Measurements from ENCODE around the gene ATG101.

Gene ATG101

DNA sequence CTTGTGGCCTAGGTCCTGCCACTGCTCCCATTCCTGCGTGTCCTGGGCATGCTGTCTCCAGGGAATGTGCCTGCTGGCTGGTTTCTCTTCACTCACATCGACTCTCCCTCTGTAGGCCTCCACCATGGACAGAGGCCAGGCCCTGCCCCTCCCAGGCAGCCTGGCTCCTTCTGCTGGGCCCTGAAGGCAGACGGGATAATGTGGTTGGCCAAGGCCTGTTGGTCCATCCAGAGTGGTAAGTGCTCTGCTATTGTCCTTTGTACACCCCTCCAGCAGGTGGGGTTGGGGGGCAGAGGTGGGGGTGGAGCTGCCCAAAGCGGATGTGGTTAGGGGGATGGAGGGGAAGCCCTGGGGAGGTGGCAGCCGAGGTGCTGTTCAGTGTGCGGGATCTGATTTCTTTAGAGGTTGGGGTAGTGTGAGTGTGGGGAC, 28.1 kb upstream of the ATG101 start:
- DNase-seq (ENCODE audit: insufficient read length, low spot score) (peak; percentile 73), FAIRE-seq (no peak)

DNA sequence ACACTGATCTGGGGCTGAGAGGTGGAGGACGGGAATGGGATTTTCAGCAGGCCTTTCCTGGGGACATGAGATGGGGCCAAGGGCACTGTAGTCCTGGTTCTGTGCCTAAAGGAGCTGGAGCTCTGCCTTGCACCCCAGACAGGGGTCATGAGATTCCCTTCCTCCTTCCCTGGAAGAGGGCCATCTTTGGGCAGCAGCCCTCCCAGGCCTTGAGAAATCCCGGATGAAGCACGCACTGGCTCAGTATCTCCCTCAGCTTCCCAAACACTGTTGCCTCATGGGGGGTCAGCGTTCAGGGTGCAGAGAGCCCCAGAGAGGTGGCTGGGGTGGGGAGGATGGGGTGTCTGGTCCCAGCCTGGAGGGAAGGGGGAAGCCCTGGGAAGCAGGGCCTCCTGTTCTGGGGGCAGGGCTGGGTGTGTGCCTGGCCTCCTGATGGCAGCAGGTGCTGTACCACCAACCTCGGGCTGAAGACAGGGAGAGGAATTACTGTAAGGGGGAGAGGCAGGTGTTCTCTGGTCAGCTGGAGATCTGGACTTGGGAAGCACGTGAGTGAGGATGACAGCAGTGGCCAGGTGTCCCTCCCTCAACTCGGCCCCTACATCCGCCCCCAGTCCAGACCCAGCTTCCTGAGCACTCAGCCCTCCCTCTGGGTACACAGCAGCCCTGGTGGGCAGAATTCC, 26.9 kb upstream of the ATG101 start:
- FAIRE-seq (no peak), DNase-seq (ENCODE audit: insufficient read length, low spot score) (no peak)

DNA sequence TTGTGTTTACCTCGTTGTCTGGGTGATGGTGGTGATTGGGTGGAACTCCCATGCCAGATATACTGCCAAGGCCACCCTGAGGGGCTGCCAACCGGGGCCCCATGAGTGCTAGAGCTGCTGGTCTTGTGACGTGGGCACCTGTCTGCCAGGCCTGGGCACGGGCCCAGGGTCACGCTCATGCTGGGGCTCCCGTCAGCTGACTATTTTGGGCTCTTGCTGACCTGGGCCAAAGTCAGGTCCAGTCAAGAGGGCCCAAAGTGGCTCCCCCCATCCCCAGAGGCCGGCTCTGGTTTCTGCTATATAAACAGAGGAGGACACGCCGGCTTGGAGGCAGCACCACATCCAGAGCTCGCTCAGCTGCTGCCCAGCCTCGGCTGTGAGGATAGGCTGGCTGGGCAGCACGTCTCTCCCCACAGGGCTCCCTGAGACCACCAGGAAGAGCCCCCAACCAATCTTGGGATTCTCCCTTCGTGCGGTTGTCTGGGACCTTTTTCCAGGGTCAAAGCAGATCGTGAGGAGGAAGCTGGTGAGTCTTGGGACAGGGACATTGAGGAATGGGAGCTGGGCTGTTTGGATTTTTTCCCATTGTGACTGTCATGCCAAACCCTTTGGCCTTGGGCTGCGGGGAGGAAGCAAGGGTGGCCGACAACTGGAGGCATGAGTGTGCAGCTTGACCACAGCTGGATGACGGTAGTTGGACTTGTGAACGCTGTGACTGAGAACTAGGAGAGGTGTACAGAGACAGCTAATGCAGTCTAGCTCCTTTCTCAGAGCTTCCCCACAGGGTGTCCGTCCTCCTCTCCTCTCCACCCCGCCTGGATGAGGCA, 26.2 kb upstream of the ATG101 start:
- no peak for DNase-seq (ENCODE audit: insufficient read length, low spot score)

DNA sequence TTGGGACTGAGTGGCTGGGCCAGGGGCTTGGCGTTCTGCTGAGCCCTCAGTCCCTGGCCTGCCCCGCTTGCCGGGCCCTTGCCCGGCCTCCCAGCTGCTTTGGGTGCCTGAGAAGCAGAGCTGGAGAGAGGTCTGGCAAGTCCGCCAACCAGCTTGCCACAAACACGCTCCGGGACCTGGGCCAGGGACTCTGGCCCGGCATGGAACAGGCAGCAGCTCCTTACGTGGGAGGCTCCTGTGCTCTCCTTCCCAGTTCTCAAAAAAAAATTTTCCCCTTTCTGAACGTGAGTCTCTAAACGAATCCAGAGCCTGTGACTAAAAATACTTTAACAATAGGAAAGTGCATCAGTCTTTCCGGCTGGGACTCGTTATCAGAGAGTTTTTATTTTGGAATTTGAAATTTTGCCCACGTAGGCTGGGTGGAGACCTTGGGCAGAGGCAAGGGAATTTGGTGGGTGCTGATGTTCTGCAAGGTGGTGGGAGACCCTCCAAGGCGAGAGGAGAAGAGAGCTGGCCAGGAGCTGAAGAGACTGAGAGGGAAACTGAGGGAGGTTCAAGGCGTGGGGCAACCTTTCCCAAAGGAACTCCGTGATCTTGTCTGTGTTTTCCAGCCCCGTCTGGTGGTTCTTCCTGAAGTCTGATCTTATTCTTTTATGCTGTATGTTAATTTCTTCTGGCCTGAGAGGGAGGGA, 25.3 kb upstream of the ATG101 start:
- DNase-seq (ENCODE audit: insufficient read length, low spot score) (no peak), FAIRE-seq (no peak)

More for the DNA sequence above, 26.2 kb upstream of the ATG101 start:
- no peak for FAIRE-seq

DNA sequence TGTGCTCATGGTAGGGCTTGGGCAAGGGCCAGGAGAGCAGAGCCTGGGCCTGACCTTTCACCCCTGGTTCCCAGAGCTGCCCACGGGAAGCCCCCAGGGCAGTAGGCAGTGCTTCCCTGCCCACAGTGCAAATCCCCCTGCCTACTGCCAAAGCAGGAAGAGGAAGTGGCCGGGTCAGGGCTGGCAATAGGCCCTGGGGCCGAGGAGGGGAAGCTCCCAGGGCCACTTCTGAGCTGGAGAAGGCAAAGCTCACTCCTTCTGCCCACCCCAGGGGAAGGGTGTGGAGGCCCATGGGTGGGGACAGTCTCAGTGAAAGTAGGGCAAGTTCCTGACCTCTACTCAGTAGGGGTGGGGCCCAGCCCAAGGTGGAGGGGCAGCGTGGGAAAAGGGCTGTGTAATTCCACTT, 24.0 kb upstream of the ATG101 start:
- DNase-seq (ENCODE audit: insufficient read length, low spot score): no peak
- no peak for FAIRE-seq

DNA sequence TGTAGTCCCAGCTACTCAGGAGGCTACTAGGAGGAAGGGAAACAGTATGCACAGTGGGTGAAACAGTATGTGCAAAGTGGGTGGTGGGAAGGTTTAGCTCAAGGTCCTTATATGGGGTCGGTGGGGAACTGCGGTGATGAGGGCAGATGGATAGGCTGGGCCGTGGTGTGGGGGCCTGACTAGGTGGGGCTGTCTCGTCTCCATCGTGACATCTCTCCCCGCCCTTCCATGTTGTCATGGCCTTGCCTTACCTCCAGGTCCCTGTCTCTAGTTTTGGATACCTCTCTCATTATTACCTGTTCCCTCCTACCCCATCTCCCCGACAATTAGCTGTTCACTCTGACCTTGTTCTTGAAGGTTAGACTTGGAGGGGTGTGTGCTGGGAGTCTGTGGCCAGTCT, 22.9 kb upstream of the ATG101 start:
- DNase-seq (ENCODE audit: insufficient read length, low spot score): no peak
- FAIRE-seq: no peak

DNA sequence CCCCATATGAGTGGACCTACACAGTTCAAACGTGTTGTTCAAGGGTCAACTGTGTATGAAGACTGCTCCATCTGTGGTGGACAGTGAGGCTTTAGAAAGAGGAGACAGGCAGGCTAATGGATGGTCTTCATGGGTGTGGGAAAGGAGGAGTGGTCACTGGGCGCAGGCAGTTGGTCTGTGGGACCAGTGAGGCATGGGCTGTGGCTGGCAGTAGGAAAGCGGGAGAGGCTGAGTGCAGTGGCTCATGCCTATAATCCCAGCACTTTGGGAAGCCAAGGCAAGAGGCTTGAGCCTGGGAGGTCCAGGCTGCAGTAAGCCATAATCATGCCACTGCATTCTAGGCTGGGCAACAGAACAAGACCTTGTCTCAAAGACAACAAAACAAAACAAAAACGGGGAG, 20.5 kb upstream of the ATG101 start:
- DNase-seq (ENCODE audit: insufficient read length, low spot score) (no peak), FAIRE-seq (no peak)

DNA sequence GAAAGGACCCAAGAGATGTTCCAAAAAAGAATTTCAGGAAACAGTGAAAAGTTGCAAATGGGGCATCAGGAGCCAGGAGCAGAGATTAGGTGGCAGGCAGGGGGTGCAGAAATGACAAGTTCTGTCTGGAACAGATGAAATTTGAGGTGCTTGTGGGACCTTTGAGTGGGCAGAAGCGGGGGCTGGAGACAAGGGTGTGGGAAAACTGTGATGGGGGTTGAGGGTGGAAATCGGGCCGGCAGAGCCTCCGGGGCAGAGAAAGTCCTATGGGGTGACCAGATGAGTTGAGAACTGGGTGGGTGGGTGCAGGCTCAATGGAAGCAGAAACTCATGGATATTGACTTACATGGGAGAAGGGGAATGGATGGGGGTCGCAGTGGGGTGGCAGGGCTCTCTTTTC, 20.1 kb upstream of the ATG101 start:
- FAIRE-seq: no peak

DNA sequence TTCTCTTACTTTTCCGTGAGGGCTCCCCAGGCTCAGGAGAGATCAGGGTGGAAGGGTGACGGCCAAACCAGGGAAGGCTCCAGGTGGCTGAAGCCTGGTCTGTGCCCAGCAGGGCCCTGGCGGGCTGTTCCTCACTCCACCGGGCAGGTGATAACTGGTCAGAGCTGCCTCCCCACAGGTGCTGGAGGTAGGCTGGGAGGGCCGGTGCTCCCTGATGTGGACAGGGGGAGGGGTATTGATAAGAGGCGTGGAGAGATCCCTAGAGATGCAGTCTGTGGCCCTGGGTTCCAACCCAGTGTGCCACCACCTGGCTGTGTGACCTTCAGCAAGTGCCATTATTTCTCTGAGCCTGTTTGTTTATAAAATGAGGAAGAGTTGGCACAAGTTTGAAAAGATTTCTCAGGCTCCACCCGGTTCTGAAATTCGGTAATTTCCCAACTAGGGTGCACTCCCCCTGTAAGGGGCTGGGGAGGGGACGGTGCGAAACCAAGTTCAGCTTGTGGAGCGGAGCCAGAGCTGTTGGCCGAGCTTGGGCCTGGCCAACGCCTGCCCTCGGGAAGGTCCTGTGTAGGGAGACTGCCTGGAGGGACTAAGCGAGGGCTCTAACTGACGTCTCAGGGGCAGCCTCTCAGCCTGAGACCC, 19.5 kb upstream of the ATG101 start:
- DNase-seq (ENCODE audit: insufficient read length, low spot score) (no peak), FAIRE-seq (peak; percentile 56)

More for the DNA sequence above, 20.1 kb upstream of the ATG101 start:
- DNase-seq (ENCODE audit: insufficient read length, low spot score): no peak

DNA sequence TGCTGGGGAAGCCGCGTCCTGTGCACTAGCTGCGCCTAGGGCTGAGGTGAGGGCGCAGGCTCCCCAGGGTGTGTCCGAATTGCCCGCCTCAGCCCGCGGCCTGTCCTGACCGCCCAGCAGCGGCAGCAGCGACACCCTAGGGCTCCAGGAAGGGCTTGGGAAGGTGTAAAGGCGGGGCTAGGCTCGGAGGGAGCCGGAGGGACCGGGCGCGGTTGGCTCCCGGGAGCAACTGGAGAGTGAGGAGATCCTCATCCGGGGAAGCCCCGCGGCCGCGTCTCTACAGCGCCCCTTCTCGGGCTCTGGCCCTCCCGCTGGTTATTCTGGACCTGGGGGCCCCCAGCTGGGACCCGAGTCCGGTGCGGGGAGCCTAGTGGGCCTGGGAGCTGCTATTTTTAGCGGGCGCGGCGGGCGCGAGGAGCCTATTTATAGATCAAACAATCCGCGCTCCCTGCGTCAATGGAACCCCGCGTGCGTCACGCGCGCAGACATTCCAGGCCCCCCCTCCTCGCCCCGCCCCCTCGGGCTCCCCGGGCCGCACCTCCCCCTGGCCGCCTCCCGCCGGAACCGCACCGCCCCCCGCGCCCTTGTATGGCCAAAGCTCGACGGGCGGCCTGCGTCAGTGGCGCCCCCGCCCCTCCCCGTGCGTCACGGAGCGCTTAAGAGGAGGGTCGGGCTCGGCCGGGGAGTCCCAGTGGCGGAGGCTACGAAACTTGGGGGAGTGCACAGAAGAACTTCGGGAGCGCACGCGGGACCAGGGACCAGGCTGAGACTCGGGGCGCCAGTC, 18.8 kb upstream of the ATG101 start, which contains the start of gene NR4A1:
TSS of gene NR4A1 (plus strand) at position 685 of the 784 bp plus-strand sequence. CDS start 2,887 bp downstream, outside the sequence.
- peak; percentile 94 for DNase-seq (ENCODE audit: insufficient read length, low spot score)
- FAIRE-seq: peak; percentile 94

DNA sequence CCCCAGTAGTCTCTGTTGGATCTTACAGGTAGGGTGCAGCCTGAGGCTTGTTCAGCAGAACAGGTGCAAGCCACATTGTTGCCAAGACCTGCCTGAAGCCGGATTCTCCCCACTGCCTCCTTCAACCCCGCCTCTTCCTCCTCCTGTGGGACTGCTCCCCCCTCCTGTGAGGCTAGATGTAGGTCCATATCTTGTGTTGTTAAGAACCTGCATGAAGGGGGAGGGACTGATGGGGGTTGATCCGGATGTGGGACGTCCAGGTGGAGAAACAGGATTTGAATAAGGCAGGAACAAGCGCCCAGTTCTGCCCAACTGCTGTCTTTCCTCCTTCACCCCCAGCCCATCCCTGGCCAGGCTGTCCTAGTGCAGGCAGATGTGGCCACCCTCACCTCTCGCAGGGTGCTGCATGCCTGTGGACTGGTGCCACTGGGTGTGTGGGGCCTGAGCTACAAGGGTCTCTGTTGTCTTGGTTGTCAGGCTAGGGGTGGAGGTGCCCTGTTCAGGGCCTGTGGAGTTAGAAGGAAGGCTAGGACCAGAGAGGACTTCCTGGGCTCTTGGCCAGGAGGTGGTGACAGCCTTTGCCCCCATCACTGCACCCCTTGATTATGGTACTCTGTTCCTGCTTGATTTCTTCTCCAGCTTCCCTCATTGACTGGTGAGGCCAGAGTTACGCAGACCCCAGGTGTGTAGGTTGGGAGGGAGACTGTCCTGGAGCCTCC, 17.2 kb upstream of the ATG101 start:
- DNase-seq (ENCODE audit: insufficient read length, low spot score) (no peak), FAIRE-seq (peak; percentile 8)

DNA sequence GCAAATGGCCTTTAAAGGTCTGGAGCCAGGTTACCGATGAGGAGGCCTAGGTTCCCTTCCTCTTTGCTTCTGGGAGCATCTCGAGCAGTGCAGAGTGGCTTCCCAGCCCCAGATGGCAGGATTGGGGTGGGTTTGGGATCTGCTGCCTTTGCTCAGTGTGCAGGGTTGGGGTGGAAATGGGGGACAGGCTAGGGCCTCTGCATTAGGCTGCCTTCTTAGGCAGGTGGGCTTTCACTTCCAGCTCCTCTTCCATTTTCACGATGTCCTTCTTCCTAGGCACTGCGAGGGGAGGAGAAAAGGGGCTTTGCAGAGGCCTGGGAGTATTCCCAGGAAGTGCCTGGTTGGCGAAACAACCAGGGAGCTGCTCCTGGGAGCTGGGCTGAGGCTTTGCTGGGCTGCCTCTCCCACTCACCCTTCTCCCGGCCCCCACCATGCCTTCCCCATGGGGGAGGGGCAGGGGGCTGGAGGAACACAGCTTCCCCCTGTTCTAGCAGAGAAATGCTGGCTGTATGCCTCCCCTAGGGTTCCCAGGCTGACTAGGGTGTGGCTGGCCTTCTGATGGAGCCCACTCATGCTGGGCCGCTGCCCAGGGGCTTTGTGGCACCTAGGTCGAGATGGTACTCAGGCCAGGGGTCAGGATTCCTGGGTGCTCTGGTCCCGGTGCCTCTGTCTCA, 16.1 kb upstream of the ATG101 start:
- no peak for FAIRE-seq

DNA sequence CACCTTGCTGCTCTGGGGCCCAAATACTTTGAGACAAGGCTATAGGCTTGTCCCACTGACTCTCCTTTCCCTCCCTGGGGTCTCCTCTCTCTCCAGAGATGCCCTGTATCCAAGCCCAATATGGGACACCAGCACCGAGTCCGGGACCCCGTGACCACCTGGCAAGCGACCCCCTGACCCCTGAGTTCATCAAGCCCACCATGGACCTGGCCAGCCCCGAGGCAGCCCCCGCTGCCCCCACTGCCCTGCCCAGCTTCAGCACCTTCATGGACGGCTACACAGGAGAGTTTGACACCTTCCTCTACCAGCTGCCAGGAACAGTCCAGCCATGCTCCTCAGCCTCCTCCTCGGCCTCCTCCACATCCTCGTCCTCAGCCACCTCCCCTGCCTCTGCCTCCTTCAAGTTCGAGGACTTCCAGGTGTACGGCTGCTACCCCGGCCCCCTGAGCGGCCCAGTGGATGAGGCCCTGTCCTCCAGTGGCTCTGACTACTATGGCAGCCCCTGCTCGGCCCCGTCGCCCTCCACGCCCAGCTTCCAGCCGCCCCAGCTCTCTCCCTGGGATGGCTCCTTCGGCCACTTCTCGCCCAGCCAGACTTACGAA, 15.4 kb upstream of the ATG101 start:
- no peak for DNase-seq (ENCODE audit: insufficient read length, low spot score)
- FAIRE-seq: no peak

More for the DNA sequence above, 16.1 kb upstream of the ATG101 start:
- no peak for DNase-seq (ENCODE audit: insufficient read length, low spot score)

DNA sequence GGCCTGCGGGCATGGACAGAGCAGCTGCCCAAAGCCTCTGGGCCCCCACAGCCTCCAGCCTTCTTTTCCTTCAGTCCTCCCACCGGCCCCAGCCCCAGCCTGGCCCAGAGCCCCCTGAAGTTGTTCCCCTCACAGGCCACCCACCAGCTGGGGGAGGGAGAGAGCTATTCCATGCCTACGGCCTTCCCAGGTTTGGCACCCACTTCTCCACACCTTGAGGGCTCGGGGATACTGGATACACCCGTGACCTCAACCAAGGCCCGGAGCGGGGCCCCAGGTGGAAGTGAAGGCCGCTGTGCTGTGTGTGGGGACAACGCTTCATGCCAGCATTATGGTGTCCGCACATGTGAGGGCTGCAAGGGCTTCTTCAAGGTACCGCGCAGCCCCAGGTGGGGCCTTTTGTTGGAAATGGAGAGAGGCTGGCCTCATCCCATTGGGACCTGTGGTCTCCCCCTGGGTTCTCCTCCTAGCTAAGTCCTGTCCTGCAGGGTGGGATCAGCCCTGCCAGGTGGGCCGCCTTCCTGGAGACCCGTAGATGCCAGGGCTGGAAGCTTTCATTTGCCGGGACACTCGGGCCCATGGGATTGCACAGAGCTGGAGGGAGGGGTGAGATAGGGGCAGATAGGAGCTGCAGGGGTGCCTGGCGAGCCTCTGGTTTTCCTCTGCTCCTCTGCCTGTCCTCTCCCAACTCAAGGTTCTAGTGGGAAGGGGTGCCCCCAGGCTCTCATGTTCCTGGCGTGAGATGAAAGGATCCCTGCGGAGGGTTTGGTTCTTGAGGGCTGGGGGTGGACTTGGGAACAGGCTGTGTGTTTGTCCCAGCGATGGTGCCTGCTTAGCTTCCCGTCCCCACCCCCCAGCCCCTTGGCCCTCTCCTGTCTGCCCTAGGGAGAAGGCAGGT, 14.7 kb upstream of the ATG101 start:
- DNase-seq (ENCODE audit: insufficient read length, low spot score) (no peak), FAIRE-seq (no peak)

DNA sequence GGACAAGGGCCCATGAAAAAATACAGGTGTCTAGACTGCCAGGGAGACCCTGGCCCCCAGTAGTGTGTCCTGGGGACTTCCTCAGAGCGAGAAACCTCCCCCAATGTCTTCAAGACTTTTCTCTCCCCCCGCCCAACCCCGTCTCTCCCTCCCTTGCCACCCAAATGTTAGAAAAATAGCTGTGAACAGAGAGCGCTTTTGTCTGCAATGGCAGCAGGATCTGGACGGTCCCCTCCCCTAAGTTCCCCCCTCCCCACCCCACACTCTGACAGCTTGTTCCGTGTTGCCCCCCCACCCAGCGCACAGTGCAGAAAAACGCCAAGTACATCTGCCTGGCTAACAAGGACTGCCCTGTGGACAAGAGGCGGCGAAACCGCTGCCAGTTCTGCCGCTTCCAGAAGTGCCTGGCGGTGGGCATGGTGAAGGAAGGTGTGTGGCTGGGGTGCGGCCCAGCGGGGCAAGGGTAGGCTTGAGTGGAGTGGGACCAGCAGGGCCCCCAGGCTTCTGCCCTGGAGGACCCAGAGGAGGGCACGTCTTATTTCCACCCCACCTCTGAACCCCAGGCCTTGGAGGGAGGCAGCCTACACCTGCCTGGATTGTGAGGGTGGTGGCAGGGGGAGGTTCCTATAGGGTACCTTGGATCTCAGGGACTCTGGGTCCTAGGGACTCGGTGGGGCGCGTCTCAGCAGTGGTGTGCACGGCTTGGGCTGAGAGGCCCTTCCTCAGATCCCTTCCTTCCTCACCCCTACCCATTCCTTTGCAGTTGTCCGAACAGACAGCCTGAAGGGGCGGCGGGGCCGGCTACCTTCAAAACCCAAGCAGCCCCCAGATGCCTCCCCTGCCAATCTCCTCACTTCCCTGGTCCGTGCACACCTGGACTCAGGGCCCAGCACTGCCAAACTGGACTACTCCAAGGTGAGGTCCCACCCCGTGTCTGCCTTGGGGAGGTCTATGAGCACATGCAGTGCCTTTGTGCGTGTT, 13.8 kb upstream of the ATG101 start:
- FAIRE-seq: no peak
- no peak for DNase-seq (ENCODE audit: insufficient read length, low spot score)
